ENCODE measurements around the gene ZNF431. TPM values are rescaled to one million over a fixed set of nuclear protein-coding genes. Genes with fewer than 3 reads are reported as not detected.
"Not testable (repeated sequence)": the region's sequence is repeated elsewhere in the genome, so short reads cannot be mapped to it uniquely, and the experiment has no call there.

ZNF431 gene
- total RNA-seq, 2 donors from 2014 or later = 7.6 to 9.1 TPM

GRCh38 chr19:21141006-21141405 is 834 bp upstream of the ZNF431 start:
- ATAC-seq; DNase-seq; intact Hi-C loops (cut with DNase I, micrococcal nuclease): not testable (repeated sequence)

- ATAC-seq = no peak
- intact Hi-C loops (cut with DNase I, micrococcal nuclease) = no loop called here
- DNase-seq = no peak
Observed at GRCh38 chr19:21143428-21143827, 1.6 kb downstream of the ZNF431 start.

GRCh38 chr19:21143854-21144253 is 2.0 kb downstream of the ZNF431 start:
- ATAC-seq = no peak
- DNase-seq = no peak
- intact Hi-C loops (cut with DNase I, micrococcal nuclease) = no loop called here

DNA sequence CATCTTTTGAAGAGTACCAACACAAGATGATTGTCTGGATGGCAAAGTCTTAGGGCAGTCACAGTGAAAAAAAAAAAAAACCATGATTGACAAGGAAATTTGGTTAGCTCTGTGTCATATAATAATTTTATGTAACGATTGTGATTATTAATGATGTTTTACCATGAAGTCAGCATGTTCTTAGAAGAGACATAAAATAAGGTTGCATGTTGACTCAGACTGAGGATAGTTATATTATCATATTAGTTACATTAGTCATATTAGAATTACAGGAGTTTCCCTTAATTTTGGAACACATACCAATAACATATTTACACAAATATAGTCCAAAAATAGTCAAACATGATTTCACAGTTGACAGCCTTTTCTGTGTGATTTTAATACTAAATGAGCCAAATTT is 5.7 kb downstream of the ZNF431 start:
- intact Hi-C loops (cut with DNase I, micrococcal nuclease) = no loop called here
- ATAC-seq (no peak), DNase-seq (no peak)

- DNase-seq = no peak
- intact Hi-C loops (cut with DNase I, micrococcal nuclease) = no loop called here
- ATAC-seq = no peak
Observed at GRCh38 chr19:21148681-21149080, 6.8 kb downstream of the ZNF431 start.

DNA sequence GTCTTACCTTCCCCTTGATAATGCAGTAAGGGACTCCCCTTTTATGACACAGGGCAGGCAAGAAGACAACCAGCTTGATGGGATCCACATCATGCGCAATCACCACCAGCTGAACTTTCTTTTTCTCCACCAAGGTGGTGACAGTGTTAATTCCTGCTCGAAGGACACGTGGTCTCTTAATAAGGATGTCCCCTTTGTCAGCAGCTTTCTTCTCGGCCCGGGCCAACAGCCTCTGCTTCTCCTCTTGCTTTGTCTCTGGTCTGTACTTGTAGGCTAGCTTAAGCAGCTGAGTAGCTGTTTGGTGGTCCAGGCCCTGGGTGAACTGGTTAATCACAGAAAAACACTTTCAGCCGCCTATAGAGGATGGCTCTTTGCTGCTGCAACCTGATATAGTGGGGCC is 8.0 kb downstream of the ZNF431 start:
- intact Hi-C loops (cut with DNase I, micrococcal nuclease) = no loop called here
- no peak for DNase-seq
- ATAC-seq = no peak

GRCh38 chr19:21151460-21151859 is 9.6 kb downstream of the ZNF431 start:
- ATAC-seq (no peak), DNase-seq (no peak)
- intact Hi-C loops (cut with DNase I, micrococcal nuclease) = no loop called here

GRCh38 chr19:21158523-21159135 is 16.8 kb downstream of the ZNF431 start:
- intact Hi-C loops (cut with DNase I, micrococcal nuclease) = no loop called here
- DNase-seq (no peak), ATAC-seq (no peak)

- ATAC-seq (no peak), DNase-seq (no peak)
- intact Hi-C loops (cut with DNase I, micrococcal nuclease) = no loop called here
Observed at GRCh38 chr19:21164541-21164940, 22.7 kb downstream of the ZNF431 start.

GRCh38 chr19:21166436-21166835 is 24.6 kb downstream of the ZNF431 start:
- intact Hi-C loops (cut with DNase I, micrococcal nuclease) = no loop called here
- DNase-seq = no peak

DNA sequence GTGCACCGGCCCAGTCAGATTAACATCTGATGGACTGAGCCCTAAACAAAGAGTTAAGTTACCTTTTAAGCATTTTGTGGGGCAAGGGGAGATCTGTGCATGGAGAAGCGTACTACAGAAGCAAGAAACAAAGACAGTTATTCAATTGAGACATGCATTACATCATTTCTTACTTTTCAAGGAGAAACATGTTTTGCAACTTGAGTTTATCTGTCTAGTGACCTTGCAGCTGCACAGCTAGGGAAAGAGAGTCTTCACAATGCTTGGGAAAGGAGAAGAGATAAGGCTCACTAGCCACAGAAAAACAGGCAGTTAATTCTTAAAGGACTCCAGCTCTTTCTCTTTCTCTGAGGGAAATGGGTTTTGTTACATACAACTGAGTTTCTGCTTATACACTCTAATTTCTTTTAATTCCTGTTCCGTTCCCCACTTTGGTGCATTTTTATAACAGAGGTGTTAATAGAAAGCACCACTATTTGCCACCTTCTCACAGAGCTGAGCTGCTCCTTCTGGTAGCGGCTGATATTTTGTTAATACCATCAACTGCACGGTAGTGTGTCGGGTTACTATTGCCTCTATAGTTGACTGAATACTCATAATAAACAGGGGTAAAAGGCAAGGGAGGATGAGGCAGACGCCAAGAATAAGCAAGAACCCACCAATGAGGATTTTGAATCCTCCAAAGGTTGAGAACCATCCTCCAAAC is 55.9 kb downstream of the ZNF431 start:
- no peak for ATAC-seq

More at GRCh38 chr19:21166436-21166835, 24.6 kb downstream of the ZNF431 start:
- ATAC-seq = no peak

GRCh38 chr19:21202865-21203494 is 61.1 kb downstream of the ZNF431 start:
- intact Hi-C loops (cut with DNase I, micrococcal nuclease) = no loop called here
- DNase-seq = no peak

More for the DNA sequence above, 55.9 kb downstream of the ZNF431 start:
- intact Hi-C loops (cut with DNase I, micrococcal nuclease) = no loop called here
- DNase-seq = no peak

GRCh38 chr19:21210037-21210621 is 68.3 kb downstream of the ZNF431 start:
- ATAC-seq = no peak
- no peak for DNase-seq
- intact Hi-C loops (cut with DNase I, micrococcal nuclease) = no loop called here

More at GRCh38 chr19:21202865-21203494, 61.1 kb downstream of the ZNF431 start:
- no peak for ATAC-seq

- no peak for ATAC-seq
- intact Hi-C loops (cut with DNase I, micrococcal nuclease) = no loop called here
- no peak for DNase-seq
Observed at GRCh38 chr19:21221693-21222092, 79.9 kb downstream of the ZNF431 start.

- intact Hi-C loops (cut with DNase I, micrococcal nuclease); ATAC-seq; DNase-seq: not testable (repeated sequence)
Observed at GRCh38 chr19:21229938-21230337, 88.1 kb downstream of the ZNF431 start.

DNA sequence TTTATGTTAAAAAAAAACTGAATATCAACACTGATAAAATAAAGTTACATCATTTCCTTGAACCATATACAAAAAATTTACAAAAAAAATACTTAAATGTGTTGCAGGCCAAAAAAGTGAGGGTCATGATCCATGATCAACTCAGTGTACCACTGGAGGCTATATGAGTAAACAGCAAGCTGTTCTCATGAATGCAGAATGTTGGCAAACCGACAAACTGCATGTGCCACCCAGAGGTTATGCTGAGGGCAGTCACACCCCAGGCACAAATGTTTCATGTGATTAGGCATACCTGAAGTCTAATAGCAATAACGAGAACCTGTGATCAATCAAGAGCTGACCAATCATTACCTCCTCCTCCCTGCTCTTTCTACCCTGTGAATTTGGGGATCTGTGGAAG is 91.9 kb downstream of the ZNF431 start:
- DNase-seq (no peak), ATAC-seq (no peak)
- intact Hi-C loops (cut with DNase I, micrococcal nuclease) = no loop called here

DNA sequence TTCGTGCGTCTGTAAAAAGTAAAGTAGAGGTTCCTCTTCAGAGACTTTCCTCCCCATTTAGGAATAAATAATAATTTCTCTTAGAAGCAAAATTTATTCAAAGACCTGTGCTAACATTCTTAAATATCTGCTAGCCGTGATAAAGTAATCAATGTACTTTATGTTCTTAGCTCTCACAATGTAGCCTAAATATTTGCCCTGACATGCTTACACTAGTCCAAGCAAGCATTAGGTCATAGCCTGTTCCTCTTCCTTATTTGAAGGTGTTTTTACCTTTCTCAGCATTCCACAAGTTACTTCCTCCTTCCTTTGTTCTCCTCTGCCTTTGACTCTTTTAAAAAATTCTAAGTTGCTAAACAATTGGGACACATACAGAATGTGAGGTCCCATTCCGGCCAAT is 94.9 kb downstream of the ZNF431 start:
- intact Hi-C loops (cut with DNase I, micrococcal nuclease); ATAC-seq; DNase-seq: not testable (repeated sequence)

GRCh38 chr19:21238670-21239069 is 96.8 kb downstream of the ZNF431 start:
- ATAC-seq (no peak), DNase-seq (no peak)
- intact Hi-C loops (cut with DNase I, micrococcal nuclease) = no loop called here

Measured in left colon (tissue), 2 donors.